ENCODE data around the gene SLFN11. TPM values are rescaled to one million over a fixed set of nuclear protein-coding genes. Genes with fewer than 3 reads are reported as not detected.

Gene SLFN11
- total and polyA plus RNA-seq, 2 of the 8 experiments (the other 6 are each of a cell fraction or from before 2014, with no cell fraction given), result 0.11 to 0.28 TPM

DNA sequence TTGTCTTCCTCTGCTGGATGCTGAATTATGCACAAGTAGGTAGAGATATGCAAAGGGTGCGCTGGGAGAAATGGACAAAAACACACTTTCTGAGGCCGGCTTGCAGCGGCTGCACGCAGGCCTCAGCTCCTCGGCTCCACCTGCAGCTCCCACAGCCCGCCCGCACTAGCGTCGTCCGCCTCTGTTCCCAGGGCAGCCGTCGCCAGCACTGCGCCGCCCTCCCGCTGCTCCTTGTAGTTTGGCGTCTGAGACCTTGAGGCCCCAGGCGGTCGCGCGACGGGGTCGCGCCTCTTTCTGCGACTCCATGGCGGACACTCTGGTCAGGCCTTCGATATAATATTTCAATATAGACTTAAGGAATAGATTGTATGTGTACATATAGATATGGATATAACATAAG is 34.1 kb upstream of the SLFN11 start:
- H2AFZ ChIP-seq (ENCODE audit: low read length), result no peak overlapping the region
- DNase-seq (ENCODE audit: low read depth in 1 of 2, low spot score in 2 of 2) (no peak), FAIRE-seq (no peak)
- H3K4me1 ChIP-seq (replicated peaks in 1 of 4; ENCODE audit: control insufficient read depth in 3 of 4, insufficient read depth in 4 of 4, low read length in 3 of 4), result no peaks in the 10 kb centered on the region
- H3K79me2 ChIP-seq (ENCODE audit: control insufficient read depth in 1 of 2, insufficient read depth in 2 of 2, low read length in 2 of 2), result no peaks in the 10 kb centered on the region
- WGBS, 2 experiments (ENCODE audit: extremely low coverage in 1 of 2, insufficient coverage in 1 of 2, insufficient read length in 1 of 2, insufficient replicate concordance in 2 of 2, low coverage in 1 of 2, low lambda C conversion rate in 2 of 2, missing lambda C conversion rate in 1 of 2), result 92% methylated on average over 26 of the region's 26 CpGs; no CpG with 5 or more reads in 1 of the 2 experiments
- no peak overlapping the region for H4K5ac ChIP-seq (ENCODE audit: insufficient read length, low read depth, low read length)
- no peak overlapping the region for H3K4me3 ChIP-seq (ENCODE audit: extremely low read depth in 1 of 4, insufficient read depth in 2 of 4, low read depth in 3 of 4, low read length in 4 of 4)
- no peaks in the 10 kb centered on the region for H3K23me2 ChIP-seq (ENCODE audit: low read depth, low read length)
- CTCF ChIA-PET (ENCODE audit: partially characterized antibody), result interaction anchor here (1.6 kb wide), 1 partner anchor 95 kb away, joined by 4 read pairs; no protein-coding TSS in a partner anchor
- H3K9ac ChIP-seq (replicated peaks in 1 of 4; ENCODE audit: extremely low read depth in 1 of 4, low read depth in 3 of 4, low read length in 3 of 4), result no peak overlapping the region
- no peak overlapping the region for H2AK5ac ChIP-seq (ENCODE audit: low read depth, low read length)
- no peak overlapping the region for H2BK5ac ChIP-seq (ENCODE audit: low read depth, low read length)
- H3K36me3 ChIP-seq (ENCODE audit: control insufficient read depth in 2 of 4, insufficient read depth in 4 of 4, low read length in 3 of 4), result no peaks in the 10 kb centered on the region; a peak in 2 of 8 replicates
- no peaks in the 10 kb centered on the region; a peak in 1 of 4 replicates for H3K9me3 ChIP-seq (ENCODE audit: insufficient read depth in 2 of 2, low read depth in 1 of 2, low read length in 1 of 2)
- no peak overlapping the region for H3K27ac ChIP-seq (ENCODE audit: low read depth, low read length)
- H3K4ac ChIP-seq (replicated peaks; ENCODE audit: insufficient read length, low read depth, low read length), result no peak overlapping the region
- no peak overlapping the region for H3K14ac ChIP-seq (ENCODE audit: insufficient read length)
- H3K4me2 ChIP-seq (ENCODE audit: insufficient read depth in 1 of 2, low read depth in 2 of 2, low read length in 2 of 2), result no peak overlapping the region
- no peak overlapping the region for H4K91ac ChIP-seq (replicated peaks; ENCODE audit: insufficient read length, low read length)
- H2BK20ac ChIP-seq (ENCODE audit: low read length), result no peak overlapping the region
- no peaks in the 10 kb centered on the region for H3K27me3 ChIP-seq (replicated peaks in 1 of 4; ENCODE audit: control insufficient read depth in 3 of 4, extremely low read depth in 1 of 4, insufficient read depth in 3 of 4, low read length in 3 of 4)
- H3K56ac ChIP-seq (replicated peaks; ENCODE audit: insufficient read length, low read depth, low read length), result no peak overlapping the region
- H2BK15ac ChIP-seq (ENCODE audit: low read length), result no peak overlapping the region
- H3K79me1 ChIP-seq (ENCODE audit: low read depth, low read length), result no peaks in the 10 kb centered on the region
- H4K20me1 ChIP-seq (replicated peaks in 1 of 2; ENCODE audit: control insufficient read depth in 1 of 2, insufficient read depth in 2 of 2, low read length in 2 of 2), result no peaks in the 10 kb centered on the region
- no peak overlapping the region for H2BK12ac ChIP-seq (ENCODE audit: low read depth, low read length)
- H4K8ac ChIP-seq (ENCODE audit: extremely low read depth, insufficient read depth, low read length), result no peak overlapping the region
- TF ChIP-seq RAD21 (IDR thresholded peaks at IDR 0.05 in 1 of 2, conservative IDR thresholded peaks at IDR 0.05 in 1 of 2; ENCODE audit: low read depth in 2 of 2, low read length in 2 of 2) (no peak), CREB1 (IDR thresholded peaks at IDR 0.05) (no peak), POLR2A (IDR thresholded peaks at IDR 0.05; ENCODE audit: control extremely low read depth in 1 of 2, low read depth in 2 of 2, low read length in 2 of 2) (no peak), NANOG (IDR thresholded peaks at IDR 0.05; ENCODE audit: insufficient read depth, low read depth, low read length, poor library complexity, severe bottlenecking) (no peak), KDM5A (IDR thresholded peaks at IDR 0.05; ENCODE audit: low read length) (no peak)
- TF ChIP-seq, protein P1, sequence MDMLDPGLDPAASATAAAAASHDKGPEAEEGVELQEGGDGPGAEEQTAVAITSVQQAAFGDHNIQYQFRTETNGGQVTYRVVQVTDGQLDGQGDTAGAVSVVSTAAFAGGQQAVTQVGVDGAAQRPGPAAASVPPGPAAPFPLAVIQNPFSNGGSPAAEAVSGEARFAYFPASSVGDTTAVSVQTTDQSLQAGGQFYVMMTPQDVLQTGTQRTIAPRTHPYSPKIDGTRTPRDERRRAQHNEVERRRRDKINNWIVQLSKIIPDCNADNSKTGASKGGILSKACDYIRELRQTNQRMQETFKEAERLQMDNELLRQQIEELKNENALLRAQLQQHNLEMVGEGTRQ (IDR thresholded peaks at IDR 0.05; ENCODE audit: low read length), result no peak
- POLR2A ChIA-PET (ENCODE audit: partially characterized antibody), result no interaction called here
- no peak overlapping the region for H3K23ac ChIP-seq (ENCODE audit: insufficient read length)
- H3K18ac ChIP-seq (ENCODE audit: extremely low read depth, low read length), result no peak overlapping the region
- H2BK120ac ChIP-seq (replicated peaks; ENCODE audit: low read depth, low read length), result no peak overlapping the region

Measured in H1 (cell line).